ENCODE measurements around the gene PRDM8. TPM values are rescaled to one million over a fixed set of nuclear protein-coding genes. Genes with fewer than 3 reads are reported as not detected.

PRDM8 gene
- total RNA-seq, 4 donors from 2014 or later: 4.5 to 13.1 (median 12.6) TPM

DNA sequence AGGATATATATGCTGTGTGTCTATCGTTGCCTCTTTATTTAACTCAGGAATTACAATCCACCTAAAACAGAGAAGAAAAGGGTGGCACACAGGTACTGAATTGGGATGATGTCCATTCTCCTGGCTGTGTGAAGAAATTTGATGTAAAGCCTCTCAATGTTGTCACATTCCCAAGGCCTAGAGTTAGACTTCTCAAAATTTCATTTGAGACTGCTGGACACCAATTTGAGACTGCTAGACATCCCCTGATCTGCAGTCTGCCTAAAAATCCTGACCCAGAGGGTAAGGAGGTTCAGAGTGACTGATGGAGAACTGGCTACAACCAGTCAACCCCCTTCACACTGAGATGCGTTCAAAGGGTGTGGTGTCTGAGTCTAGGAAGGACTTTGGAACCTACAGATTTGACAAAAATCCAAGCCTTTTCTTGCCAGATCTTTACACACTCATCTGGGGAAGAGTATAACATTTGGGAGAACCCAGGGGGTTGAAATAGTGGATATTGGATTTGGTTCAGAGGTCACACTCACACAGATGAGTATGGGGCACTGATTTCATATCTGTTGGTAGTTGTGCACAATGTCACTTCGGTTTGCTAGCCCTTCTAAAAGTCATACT is 4.9 kb upstream of the PRDM8 start:
- H3K4me1 ChIP-seq: peaks cover 0 to 5% of the 10 kb centered on the region in 2 donors
- H3K36me3 ChIP-seq: no peaks in the 10 kb centered on the region
- TF ChIP-seq POLR2A (IDR thresholded peaks at IDR 0.05): no peak
- no peak overlapping the region for H3K4me3 ChIP-seq
- no peaks in the 10 kb centered on the region for H3K9me3 ChIP-seq
- DNase-seq: no peak
- intact Hi-C loops (cut with DNase I; ENCODE audit: low total_unique reads): no loop called here
- H3K27ac ChIP-seq: no peak overlapping the region
- no peaks in the 10 kb centered on the region for H3K27me3 ChIP-seq

- H3K36me3 ChIP-seq: no peaks in the 10 kb centered on the region
- H3K4me1 ChIP-seq: peaks cover 0 to 5% of the 10 kb centered on the region in 2 donors
- no peak for DNase-seq
- H3K4me3 ChIP-seq: no peak overlapping the region
- no peaks in the 10 kb centered on the region for H3K27me3 ChIP-seq
- H3K9me3 ChIP-seq: no peaks in the 10 kb centered on the region
- intact Hi-C loops (cut with DNase I; ENCODE audit: low total_unique reads): no loop called here
- no peak for TF ChIP-seq CTCF (IDR thresholded peaks at IDR 0.05)
- no peak for TF ChIP-seq POLR2A (IDR thresholded peaks at IDR 0.05)
- no peak overlapping the region for H3K27ac ChIP-seq
Observed at GRCh38 chr4:80192937-80193336, 4.4 kb upstream of the PRDM8 start.

- Histone ChIP-seq H3K9me3 (no peaks in the 10 kb centered on the region), H3K4me1 (peaks cover 0 to 5% of the 10 kb centered on the region in 2 donors), H3K4me3 (no peak overlapping the region), H3K27me3 (no peaks in the 10 kb centered on the region), H3K27ac (peak overlapping the region in 1 of 2 donors; percentile 40), H3K36me3 (no peaks in the 10 kb centered on the region)
- DNase-seq: no peak
- intact Hi-C loops (cut with DNase I; ENCODE audit: low total_unique reads): no loop called here
- no peak for TF ChIP-seq POLR2A (IDR thresholded peaks at IDR 0.05)
- TF ChIP-seq CTCF (IDR thresholded peaks at IDR 0.05): no peak
Observed at GRCh38 chr4:80195441-80196140, 1.7 kb upstream of the PRDM8 start.

GRCh38 chr4:80196259-80196921 is 913 bp upstream of the PRDM8 start:
- Histone ChIP-seq H3K27me3 (no peaks in the 10 kb centered on the region), H3K4me1 (peaks cover 0 to 5% of the 10 kb centered on the region in 2 donors), H3K36me3 (no peaks in the 10 kb centered on the region), H3K9me3 (no peaks in the 10 kb centered on the region), H3K27ac (peak overlapping the region in 1 of 2 donors; percentile 38), H3K4me3 (peak overlapping the region in 1 of 2 donors; percentile 41)
- intact Hi-C loops (cut with DNase I; ENCODE audit: low total_unique reads): no loop called here
- DNase-seq: no peak
- TF ChIP-seq POLR2A (IDR thresholded peaks at IDR 0.05): no peak

GRCh38 chr4:80197601-80198440 is 518 bp downstream of the PRDM8 start:
- no peak for DNase-seq
- H3K4me1 ChIP-seq: peaks cover 0 to 5% of the 10 kb centered on the region in 2 donors
- intact Hi-C loops (cut with DNase I; ENCODE audit: low total_unique reads): no loop called here
- peak overlapping the region; percentile 24 to 41 for H3K4me3 ChIP-seq
- no peaks in the 10 kb centered on the region for H3K36me3 ChIP-seq
- no peaks in the 10 kb centered on the region for H3K9me3 ChIP-seq
- TF ChIP-seq CTCF (IDR thresholded peaks at IDR 0.05) (no peak), POLR2A (IDR thresholded peaks at IDR 0.05) (no peak)
- peak overlapping the region in 1 of 2 donors; percentile 38 for H3K27ac ChIP-seq
- no peaks in the 10 kb centered on the region for H3K27me3 ChIP-seq

Measured in uterus (tissue), 4 donors.